Type B pancreatic cell (in vitro differentiated cells): ENCODE measurements around the gene ATP2A1. TPM values are rescaled to one million over a fixed set of nuclear protein-coding genes. Genes with fewer than 3 reads are reported as not detected.

ENCODE experiments used
- DNase-seq: peaks from one replicate; pipeline ENCODE4 v3.0.0; 2021; ENCODE audit warnings: mixed read lengths; ENCODE audit not compliant: unreplicated experiment; ENCODE audit errors: extremely low spot score
- H3K27ac Mint-ChIP-seq: 2 replicates; pipeline ENCODE4 v1.8.0; 2021; ENCODE audit warnings: mild to moderate bottlenecking, mixed read lengths
- H3K27me3 Mint-ChIP-seq: 2 replicates; pipeline ENCODE4 v1.8.0; 2021; ENCODE audit warnings: mixed read lengths
- H3K36me3 Mint-ChIP-seq: 2 replicates; pipeline ENCODE4 v1.8.0; 2021; ENCODE audit warnings: mixed read lengths
- H3K4me1 Mint-ChIP-seq: one replicate; pipeline ENCODE4 v1.8.0; 2021; ENCODE audit warnings: mixed read lengths; ENCODE audit not compliant: unreplicated experiment
- H3K4me3 Mint-ChIP-seq: 2 replicates; pipeline ENCODE4 v1.8.0; 2021; ENCODE audit warnings: mild to moderate bottlenecking, mixed read lengths
- H3K9me3 Mint-ChIP-seq: 2 replicates; pipeline ENCODE4 v1.8.0; 2021; ENCODE audit warnings: mixed read lengths
- CTCF ChIP-seq: fragments of 200-600 bp; sonication (generic); conservative IDR thresholded peaks from 2 replicates; pipeline ENCODE4 v1.5.0; 2021; ENCODE audit warnings: antibody characterized with exemption, mild to moderate bottlenecking
- total RNA-seq: library from RNA; stranded (reverse); gene quantifications from 2 replicates; pipeline ENCODE4 v1.2.1, GENCODE V29; 2021; ENCODE audit warnings: low replicate concordance

The ATP2A1 gene
- total RNA-seq, 1 donor from 2014 or later: 4.4 TPM

GRCh38 chr16:28835864-28836760 is 42.2 kb upstream of the ATP2A1 start:
- TF ChIP-seq CTCF: no peak
- H3K9me3 Mint-ChIP-seq: no peaks in the 10 kb centered on the region
- no peaks in the 10 kb centered on the region for H3K4me1 Mint-ChIP-seq
- no peak for DNase-seq
- no peak overlapping the region for H3K4me3 Mint-ChIP-seq
- H3K36me3 Mint-ChIP-seq: peaks cover 33% of the 10 kb centered on the region
- no peaks in the 10 kb centered on the region for H3K27me3 Mint-ChIP-seq
- H3K27ac Mint-ChIP-seq: no peak overlapping the region

GRCh38 chr16:28836761-28837064 is 41.6 kb upstream of the ATP2A1 start:
- no peaks in the 10 kb centered on the region for H3K4me1 Mint-ChIP-seq
- no peak for TF ChIP-seq CTCF
- no peaks in the 10 kb centered on the region for H3K9me3 Mint-ChIP-seq
- no peak for DNase-seq
- no peak overlapping the region for H3K4me3 Mint-ChIP-seq
- H3K36me3 Mint-ChIP-seq: peaks cover 33% of the 10 kb centered on the region
- H3K27ac Mint-ChIP-seq: no peak overlapping the region
- H3K27me3 Mint-ChIP-seq: no peaks in the 10 kb centered on the region

GRCh38 chr16:28837672-28838557 is 40.4 kb upstream of the ATP2A1 start:
- Mint-ChIP-seq H3K4me3 (no peak overlapping the region), H3K4me1 (no peaks in the 10 kb centered on the region), H3K27me3 (no peaks in the 10 kb centered on the region), H3K36me3 (peaks cover 27% of the 10 kb centered on the region), H3K27ac (peak overlapping the region; percentile 32), H3K9me3 (no peaks in the 10 kb centered on the region)
- no peak for DNase-seq
- no peak for TF ChIP-seq CTCF

GRCh38 chr16:28838558-28838918 is 39.8 kb upstream of the ATP2A1 start:
- Mint-ChIP-seq H3K9me3 (no peaks in the 10 kb centered on the region), H3K27ac (no peak overlapping the region), H3K36me3 (peaks cover 24% of the 10 kb centered on the region), H3K27me3 (no peaks in the 10 kb centered on the region), H3K4me3 (no peak overlapping the region), H3K4me1 (no peaks in the 10 kb centered on the region)
- no peak for DNase-seq
- no peak for TF ChIP-seq CTCF

- TF ChIP-seq CTCF: no peak
- H3K4me3 Mint-ChIP-seq: no peak overlapping the region
- H3K27me3 Mint-ChIP-seq: no peaks in the 10 kb centered on the region
- H3K9me3 Mint-ChIP-seq: no peaks in the 10 kb centered on the region
- H3K36me3 Mint-ChIP-seq: peaks cover 21% of the 10 kb centered on the region
- no peaks in the 10 kb centered on the region for H3K4me1 Mint-ChIP-seq
- no peak overlapping the region for H3K27ac Mint-ChIP-seq
- no peak for DNase-seq
Measured at GRCh38 chr16:28839004-28839639, 39.2 kb upstream of the ATP2A1 start.
